Midbrain (tissue), 1 donor: ENCODE measurements around the gene VPS37C.
"Not testable (repeated sequence)": the region's sequence is repeated elsewhere in the genome, so short reads cannot be mapped to it uniquely, and the experiment has no call there.

Experiments
- DNase-seq: peaks from one replicate; lab custom pipeline; 2025; lab: John Stamatoyannopoulos, UW

The VPS37C gene

GRCh38 chr11:61117168-61117520, 44.1 kb downstream of the VPS37C start:
- DNase-seq: no peak

- no peak for DNase-seq
Observed at GRCh38 chr11:61116426-61117167, 44.6 kb downstream of the VPS37C start.

GRCh38 chr11:61115498-61116224, 45.6 kb downstream of the VPS37C start:
- DNase-seq: no peak

DNA sequence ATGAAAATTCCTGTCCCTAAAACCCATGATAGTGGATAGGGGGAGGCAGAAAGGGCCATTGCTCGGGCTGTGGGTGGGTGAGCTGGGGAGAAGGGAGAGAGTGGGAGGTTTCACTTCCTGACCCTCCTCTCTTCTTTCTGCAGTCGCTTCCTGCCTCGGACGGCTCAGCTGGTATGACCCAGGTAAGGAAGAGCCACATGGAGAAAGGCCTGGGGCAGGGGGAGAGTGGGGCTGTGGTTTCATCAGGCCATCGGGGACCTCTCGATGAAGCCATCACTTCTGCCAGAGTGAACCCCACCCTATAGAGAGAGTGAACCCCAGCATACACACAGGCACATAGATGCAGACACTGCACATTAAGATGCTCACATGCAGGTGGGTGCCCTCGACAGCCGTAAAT, 46.3 kb downstream of the VPS37C start:
- no peak for DNase-seq

DNA sequence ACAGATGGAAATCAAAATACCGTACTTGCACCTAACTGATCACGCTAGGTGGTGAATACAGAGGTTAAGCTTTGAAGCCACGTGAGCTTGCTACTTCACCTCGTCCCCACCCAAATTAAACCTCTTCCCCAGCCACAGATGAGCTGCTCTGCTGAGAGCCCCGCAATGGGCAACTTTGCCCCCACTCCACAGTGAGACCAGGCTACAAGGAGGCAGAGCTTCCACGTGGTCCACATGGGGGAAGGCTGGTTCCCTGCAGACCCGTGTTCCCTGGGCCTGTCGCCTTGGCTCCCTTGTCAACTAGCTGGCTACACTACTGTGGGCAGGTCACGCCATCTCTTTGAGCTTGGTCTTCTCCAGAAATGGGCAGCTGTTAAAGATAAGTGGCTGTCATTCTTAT, 48.0 kb downstream of the VPS37C start:
- DNase-seq: no peak

DNA sequence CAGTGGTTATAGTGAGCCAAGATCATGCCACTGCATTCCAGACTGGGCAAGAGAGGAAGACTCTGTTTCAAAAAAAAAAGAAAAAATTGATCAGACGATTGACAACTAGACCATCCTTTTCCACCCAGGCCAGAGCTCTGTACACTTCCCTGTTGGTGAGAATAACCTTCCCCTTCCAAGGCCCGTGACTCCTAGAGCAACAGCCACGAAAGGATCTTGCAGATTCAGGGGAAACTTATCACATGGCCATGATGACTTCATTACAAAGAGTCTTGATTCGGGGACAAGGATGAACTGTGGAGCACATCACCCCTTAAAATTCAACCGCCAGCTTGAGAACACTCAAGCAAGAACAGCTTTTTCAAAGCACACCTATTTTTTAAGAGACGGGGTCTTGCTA, 48.7 kb downstream of the VPS37C start:
- no peak for DNase-seq

DNA sequence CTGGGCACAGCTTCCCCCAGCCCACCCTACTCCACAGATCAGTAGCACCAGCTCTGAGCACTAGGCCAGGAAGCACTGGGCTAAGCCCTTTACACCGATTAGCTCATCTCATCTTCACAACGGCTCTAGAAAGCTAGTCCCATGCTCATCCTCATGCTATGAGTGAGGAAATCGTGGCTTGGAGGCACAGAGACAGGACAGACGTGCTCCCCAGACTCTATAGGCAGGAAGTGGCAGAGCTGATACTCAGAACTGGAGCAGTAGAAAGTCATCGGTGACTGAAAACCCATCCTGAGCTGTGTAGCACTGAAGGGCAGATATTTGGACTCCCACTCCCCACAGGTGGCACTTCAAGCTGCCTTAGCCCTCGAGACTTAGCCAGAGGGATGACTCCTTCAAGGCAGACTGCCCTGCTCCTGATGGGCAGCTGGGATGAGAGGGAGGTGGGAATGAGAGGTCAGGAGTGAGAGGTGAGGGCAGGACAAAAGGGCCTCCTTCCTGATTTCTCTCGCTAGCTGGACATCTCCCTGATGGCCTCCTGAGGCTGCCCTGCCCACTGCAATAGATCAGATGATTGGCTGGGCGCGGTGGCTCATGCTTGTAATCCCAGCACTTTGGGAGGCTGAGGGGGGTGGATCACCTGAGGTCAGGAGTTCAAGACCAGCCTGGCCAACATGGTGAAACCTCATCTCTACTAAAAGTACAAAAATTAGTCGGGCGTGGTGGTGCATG, 49.3 kb downstream of the VPS37C start:
- DNase-seq: no peak

- no peak for DNase-seq
Observed at GRCh38 chr11:61111050-61111435, 50.2 kb downstream of the VPS37C start.

DNA sequence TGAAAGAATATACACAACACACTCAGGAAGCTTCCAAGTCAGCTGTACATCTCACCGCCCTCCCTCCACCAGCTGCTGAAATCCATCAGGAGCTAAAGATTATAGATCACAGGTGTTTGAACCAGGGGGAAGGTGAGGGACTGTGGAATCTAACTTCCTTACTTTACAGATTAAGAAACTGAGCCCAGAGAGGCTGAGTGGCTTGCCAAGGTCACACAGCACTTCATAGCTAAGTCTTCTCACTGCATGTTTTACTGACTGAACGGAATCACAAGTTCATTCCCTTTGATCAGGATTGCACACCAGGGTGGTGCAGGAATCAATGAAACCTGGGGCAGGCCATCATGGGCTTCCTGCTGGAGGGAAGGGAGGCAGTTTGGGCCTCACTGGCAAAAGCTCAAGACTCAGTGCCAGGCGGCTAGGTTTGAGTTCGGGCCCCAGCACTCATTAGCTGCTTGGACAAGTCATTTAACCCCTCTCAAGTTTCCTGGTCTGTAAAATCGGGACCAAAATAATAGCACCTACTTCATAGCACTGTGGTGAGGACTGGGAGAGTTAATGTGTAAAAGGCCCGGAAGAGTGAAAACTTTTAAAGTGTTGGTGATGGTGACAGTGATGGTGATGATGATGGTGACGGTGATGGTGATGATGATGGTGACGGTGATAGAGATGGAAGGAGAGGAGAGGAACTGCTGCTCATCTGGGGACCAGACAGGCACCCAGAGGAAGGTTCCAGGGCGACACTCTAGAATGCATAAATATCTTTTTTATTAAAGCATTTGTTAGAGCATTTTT, 50.8 kb downstream of the VPS37C start:
- no peak for DNase-seq

DNA sequence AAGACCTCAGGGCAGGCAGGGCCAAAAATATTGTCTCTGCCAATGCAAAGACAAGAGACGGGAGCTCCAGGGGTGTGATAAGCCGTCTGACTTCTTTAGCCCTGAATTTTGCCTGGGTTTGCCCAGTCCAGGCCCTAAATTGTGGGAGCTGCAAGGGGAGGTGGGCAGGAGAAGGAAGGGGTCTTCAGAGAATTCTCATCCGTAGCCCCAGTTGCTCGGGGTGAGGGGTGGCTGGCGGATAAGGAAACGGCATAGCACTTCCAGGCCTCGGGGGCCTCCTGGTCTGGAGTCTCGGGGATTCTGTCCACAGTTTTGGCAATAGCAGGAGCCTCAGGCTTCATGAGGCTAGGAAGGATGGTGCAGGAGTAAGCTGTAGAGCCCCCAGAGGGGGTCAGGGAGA, 51.6 kb downstream of the VPS37C start:
- DNase-seq: no peak

DNA sequence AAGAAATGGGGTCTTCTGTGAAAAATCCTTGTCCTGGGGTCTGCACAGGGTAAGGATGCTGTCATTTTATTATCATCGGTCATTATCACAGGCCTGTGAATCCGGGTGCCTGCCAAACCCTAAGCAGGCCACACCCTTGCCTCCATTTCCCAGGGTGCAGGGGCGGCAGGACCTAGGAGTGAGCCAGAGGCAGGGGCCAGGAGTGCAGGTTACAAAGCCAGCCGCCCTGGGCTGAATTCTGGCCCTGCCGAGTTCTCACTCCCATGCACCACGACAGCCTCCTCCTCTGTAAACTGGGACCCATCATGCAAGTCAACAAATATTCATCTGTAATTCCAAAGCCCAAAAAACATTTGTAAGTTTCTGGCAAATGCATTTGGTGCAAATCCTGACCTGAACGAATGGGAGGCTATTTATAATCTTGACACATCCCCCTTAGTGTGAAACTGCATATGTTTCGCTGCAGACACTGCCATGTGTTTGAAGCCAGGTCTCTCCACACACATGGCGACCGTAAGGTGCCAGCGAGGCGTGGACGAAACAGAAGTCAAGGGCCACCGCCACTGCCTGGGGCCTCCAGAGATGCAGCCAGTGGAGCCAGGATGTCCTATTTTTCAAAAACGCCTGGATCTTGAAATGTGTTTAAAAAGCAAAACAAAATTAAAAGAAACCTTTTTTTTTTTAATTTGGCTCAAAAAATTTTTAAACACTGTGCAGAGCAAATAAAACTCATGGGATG, 52.2 kb downstream of the VPS37C start:
- no peak for DNase-seq

DNA sequence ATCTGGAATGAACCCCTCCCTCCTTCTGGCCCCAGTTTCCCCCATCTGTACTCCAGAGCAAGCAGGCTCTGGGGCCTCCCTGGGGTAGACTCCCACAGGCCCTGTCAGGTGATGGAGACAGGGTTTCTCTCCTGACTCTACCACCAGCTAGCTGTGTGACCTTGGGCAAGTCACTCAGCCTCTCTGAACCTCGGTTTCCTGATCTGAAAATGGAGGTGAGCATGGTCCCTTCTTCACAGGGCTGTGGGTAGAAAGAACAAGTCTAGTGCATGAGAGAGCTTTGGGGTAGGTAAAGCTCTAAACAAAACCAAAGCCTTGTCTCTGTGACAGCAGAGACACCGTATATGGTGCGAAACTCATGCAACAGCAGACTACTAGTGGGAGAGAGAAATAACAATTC, 53.3 kb downstream of the VPS37C start:
- no peak for DNase-seq

DNA sequence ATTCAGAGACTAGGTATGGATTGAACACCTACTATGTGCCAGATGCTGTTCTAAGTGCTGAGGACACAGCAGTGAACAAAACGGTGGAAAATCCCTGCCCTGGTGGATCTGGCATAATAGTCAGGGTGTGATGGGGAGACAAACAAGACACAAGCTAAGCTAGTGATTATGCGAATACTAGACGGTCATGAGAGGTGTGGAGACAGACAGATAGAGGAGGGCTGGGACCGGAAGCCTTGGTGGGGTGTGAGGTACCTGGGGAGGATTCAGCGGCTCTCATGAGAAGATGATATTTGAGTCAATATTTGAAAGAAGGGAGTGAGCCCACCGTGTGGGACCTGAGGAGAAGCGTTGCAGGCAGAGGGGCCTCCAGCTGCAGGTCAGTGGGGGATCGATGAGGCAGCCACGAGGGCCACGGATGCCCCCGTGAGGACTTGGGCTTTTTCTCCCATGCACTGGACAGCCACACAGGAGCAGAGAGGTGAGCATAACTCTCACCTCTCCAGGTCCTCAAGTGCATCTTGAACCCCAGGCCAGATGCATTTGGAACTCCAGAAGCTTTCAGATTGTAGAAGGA, 54.2 kb downstream of the VPS37C start:
- DNase-seq: no peak

DNA sequence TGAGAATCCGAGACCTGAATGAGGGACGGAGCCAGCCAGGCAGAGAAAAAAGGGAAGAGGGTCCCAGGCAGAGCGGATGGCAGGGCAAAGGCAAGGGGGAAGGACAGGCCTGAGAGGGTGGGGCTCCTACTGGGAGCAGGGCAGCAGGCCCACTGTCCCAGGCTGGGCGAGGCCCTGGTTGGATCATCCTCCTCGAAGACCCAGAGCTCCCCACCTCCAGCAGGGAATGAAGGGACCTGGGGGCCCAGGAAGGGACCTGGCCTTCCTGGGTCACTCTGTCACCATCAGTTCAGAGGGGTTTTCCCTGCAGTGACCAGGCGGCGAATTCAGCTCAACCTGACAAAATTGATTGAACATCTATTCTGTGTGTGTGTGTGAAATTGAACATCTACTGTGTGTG, 54.9 kb downstream of the VPS37C start:
- no peak for DNase-seq

DNA sequence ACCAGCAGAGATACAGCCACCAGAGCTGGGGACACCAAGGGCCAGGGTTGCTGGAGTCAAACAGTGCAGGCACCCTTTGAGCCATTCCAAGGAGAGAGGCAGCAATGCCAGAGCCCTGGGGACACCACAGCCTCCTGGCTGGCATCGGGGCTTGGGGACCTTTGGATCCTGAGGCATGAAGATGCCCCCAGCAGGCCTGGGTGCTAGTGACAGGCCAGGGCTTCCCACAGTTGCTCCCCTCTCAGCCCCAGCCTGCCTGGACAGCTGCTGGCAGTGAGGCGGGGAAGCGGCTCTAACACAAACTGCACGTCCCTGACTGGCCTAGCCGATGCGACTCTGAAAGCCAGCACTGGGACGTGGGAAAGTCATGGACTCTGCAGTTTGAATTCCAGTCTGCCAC, 56.3 kb downstream of the VPS37C start:
- DNase-seq: no peak

GRCh38 chr11:61103851-61104423, 57.3 kb downstream of the VPS37C start:
- no peak for DNase-seq

GRCh38 chr11:61102667-61103571, 58.3 kb downstream of the VPS37C start:
- DNase-seq: no peak

DNA sequence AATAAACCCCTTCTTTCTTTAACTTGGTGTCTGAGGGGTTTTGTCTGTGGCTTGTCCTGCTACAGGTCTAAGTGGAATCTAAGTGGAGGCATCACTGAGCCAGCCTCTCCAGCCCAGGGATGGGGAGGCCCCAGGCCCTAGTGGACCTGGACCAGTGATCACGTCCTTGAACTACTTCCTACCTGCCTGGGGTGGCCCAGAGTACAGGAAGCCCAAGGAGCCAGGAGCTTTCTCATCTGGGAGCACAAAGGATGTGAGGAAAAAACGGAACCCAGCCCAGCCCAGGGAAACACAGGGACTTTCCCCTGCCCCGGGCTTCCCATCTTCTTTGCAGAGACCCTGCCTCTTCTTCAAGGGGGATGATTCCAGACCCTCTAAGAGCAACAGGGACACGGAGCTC, 62.4 kb downstream of the VPS37C start:
- DNase-seq: no peak

DNA sequence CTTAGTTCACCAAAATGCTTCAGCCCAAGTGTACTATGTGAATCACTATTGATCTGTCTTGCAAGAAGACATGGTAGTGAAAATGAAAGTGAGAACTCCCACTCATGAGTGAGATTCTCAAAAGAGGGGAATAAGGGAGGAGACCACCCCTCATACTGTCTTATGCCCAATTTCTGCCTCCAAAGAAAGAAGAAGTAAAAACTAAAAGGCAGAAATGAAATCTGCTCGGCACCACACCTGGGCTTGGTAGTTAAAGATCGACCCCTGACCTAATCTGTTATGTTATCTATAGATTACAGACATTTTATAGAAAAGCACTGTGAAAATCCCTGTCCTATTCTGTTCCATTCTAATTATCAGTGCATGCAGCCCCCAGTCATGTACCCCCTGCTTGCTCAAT, 63.0 kb downstream of the VPS37C start:
- not testable (repeated sequence) for DNase-seq

- DNase-seq: no peak
Observed at GRCh38 chr11:61095021-61095420, 66.2 kb downstream of the VPS37C start.
